ENCODE results near the gene CD300LG.

The CD300LG gene

GRCh38 chr17:43878260-43879175 is 31.5 kb downstream of the CD300LG start:
- TF ChIP-seq, protein P1, sequence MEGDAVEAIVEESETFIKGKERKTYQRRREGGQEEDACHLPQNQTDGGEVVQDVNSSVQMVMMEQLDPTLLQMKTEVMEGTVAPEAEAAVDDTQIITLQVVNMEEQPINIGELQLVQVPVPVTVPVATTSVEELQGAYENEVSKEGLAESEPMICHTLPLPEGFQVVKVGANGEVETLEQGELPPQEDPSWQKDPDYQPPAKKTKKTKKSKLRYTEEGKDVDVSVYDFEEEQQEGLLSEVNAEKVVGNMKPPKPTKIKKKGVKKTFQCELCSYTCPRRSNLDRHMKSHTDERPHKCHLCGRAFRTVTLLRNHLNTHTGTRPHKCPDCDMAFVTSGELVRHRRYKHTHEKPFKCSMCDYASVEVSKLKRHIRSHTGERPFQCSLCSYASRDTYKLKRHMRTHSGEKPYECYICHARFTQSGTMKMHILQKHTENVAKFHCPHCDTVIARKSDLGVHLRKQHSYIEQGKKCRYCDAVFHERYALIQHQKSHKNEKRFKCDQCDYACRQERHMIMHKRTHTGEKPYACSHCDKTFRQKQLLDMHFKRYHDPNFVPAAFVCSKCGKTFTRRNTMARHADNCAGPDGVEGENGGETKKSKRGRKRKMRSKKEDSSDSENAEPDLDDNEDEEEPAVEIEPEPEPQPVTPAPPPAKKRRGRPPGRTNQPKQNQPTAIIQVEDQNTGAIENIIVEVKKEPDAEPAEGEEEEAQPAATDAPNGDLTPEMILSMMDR (IDR thresholded peaks at IDR 0.05), result peak; percentile 97

GRCh38 chr17:43879723-43880419 is 32.9 kb downstream of the CD300LG start:
- TF ChIP-seq, protein P1 (IDR thresholded peaks at IDR 0.05), result no peak

- TF ChIP-seq, protein P1 (IDR thresholded peaks at IDR 0.05), result peak; percentile 88
Observed at GRCh38 chr17:43880420-43880991, 33.5 kb downstream of the CD300LG start.

GRCh38 chr17:43881181-43881580 is 34.2 kb downstream of the CD300LG start:
- TF ChIP-seq, protein P1 (IDR thresholded peaks at IDR 0.05), result no peak

DNA sequence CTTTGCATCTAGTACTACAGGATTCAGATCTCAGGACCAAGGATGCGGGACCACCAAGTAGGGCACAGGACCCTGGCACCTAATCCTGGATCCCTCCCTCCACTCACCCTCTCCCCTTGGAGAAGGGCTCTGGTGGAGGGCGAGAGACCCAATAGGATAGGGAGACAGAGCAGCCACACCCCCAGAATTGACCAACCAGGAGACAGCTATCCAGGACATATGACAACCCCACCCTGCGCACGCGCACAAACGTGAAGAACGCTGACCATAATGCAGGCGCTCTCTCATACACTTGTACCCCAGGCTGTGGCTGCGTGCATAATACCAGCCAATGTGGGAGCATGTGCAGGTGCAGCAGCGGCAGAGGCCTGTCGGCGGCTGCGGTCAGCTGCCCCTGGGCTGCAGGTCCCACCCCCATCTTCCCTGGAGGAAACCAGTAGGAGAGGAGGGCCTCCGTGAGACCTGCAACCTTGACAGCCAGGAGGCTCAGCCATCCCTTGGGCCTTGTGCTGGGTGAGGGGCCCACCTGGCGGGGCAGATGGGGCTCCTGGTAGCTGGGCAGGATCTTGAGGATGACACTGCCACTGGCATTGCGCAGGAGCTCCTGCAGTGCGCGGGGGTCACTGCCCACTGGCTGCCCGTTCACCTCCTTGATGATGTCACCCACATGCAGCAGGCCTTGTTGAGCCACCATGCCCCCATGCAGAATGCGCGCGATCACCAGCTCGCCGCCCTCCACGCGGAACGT is 35.0 kb downstream of the CD300LG start:
- TF ChIP-seq, protein P1 (IDR thresholded peaks at IDR 0.05), result no peak

GRCh38 chr17:43882761-43883415 is 35.9 kb downstream of the CD300LG start:
- TF ChIP-seq, protein P1 (IDR thresholded peaks at IDR 0.05), result no peak
